ENCODE results near the gene KLK12.

Gene KLK12

DNA sequence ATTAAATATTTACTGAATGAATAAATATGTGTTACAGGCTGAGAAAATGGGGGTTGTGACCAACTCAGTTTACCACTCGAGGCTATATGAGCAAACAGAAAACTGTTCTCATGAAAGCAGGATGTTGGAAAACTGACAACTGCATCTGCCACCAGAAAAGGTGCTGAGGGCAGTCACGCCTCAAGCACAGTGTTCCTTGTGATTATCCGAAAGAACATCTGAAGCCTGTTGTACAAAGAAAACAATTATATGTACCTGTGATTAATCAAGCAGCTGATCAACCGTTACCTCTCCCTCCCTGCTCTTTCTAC is 36.2 kb upstream of the KLK12 start:
- no peaks in the 10 kb centered on the region for H3K4me1 ChIP-seq (ENCODE audit: control insufficient read depth, insufficient read depth, low read length)
- no peaks in the 10 kb centered on the region for H3K36me3 ChIP-seq (ENCODE audit: control insufficient read depth in 2 of 2, insufficient read depth in 2 of 2, low read length in 2 of 2)
- peaks cover 0 to 5% of the 10 kb centered on the region in 2 donors for H3K9me3 ChIP-seq (ENCODE audit: control insufficient read depth in 2 of 2, low read length in 2 of 2)
- H3K27ac ChIP-seq (ENCODE audit: low read length), result no peak overlapping the region
- no peak overlapping the region for H3K9ac ChIP-seq (ENCODE audit: low read length in 2 of 2)
- H3K4me3 ChIP-seq (ENCODE audit: low read length in 2 of 2), result no peak overlapping the region
- H3K27me3 ChIP-seq (ENCODE audit: control insufficient read depth in 1 of 2, insufficient read depth in 2 of 2, low read length in 2 of 2), result peaks cover 4% of the 10 kb centered on the region in 2 donors

DNA sequence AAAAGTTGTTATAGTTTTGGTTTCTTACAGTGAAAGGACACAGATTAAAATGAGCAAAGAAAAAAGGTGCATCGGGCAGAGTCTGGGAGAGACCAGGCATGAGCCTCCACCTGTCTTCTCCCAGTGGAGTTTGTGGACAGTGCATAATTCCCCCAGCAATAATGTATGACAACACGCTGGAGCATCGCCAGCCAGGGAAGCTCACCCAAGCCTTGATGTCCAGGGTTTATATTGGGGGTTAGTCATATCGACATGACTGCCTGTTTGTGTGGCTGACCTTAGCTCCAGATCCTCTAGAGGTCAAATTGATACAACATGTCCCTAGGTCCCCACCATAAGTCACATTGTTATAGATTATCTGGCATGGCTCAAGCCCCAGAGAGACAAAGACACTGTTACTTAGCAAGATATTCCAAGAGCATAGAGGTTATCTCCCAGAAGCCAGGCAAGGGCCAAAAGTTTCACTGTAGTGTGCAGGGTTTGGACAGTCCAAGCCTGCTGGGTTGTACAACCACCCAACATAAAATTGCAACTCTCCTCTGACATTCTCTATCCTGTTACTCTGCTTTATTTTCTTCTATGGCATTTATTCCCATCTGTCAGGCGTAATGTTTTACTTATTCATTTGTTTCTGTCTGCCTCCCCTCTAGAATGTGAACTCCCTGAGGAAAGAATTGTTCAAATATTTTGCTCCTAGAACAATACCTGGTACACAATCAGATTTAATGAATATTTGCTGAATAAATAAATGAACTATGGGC is 35.7 kb upstream of the KLK12 start:
- H3K27me3 ChIP-seq (ENCODE audit: control insufficient read depth in 1 of 2, insufficient read depth in 2 of 2, low read length in 2 of 2), result peaks cover 4% of the 10 kb centered on the region in 2 donors
- H3K4me1 ChIP-seq (ENCODE audit: control insufficient read depth, insufficient read depth, low read length), result no peaks in the 10 kb centered on the region
- no peaks in the 10 kb centered on the region for H3K36me3 ChIP-seq (ENCODE audit: control insufficient read depth in 2 of 2, insufficient read depth in 2 of 2, low read length in 2 of 2)
- H3K9ac ChIP-seq (ENCODE audit: low read length in 2 of 2), result no peak overlapping the region
- H3K9me3 ChIP-seq (ENCODE audit: control insufficient read depth in 2 of 2, low read length in 2 of 2), result peaks cover 0 to 5% of the 10 kb centered on the region in 2 donors
- no peak overlapping the region for H3K27ac ChIP-seq (ENCODE audit: low read length)
- no peak overlapping the region for H3K4me3 ChIP-seq (ENCODE audit: low read length in 2 of 2)

DNA sequence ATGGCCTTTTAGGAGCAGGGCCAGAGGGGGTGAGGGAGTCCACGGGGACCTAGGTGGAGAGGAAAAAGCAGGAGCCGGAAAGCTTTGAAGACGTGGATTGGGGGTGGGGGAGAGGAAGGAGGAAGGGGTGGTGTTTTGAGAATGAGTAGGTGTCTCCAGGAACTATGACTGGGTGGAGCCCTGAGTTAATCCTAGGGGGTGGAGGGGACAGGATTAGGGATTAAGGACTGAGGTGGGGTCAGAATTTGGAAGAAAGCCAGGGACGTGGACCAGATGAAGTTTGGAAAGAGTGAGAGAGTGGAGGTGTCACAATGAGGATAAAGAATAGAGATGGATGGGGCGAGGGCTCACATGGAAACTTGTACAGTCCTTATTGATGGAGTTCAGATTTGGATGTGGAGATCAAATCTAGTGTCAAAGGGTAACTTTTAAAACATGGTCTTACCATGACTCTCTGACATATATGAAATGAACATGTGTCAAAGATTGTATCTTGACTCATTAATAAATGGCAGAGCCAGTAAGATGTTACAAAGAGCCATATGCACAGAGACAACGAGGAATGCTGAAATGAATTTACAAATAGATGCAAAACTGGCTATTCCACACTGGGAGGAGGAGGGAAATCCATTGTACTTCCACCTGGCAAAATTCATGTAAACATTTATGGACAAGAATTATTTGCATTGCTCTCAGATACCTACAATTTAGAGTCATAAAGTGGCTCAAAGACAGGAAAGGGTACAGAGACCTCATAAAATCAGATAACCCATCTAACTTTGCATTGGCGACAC is 31.8 kb upstream of the KLK12 start:
- Histone ChIP-seq H3K9ac (ENCODE audit: low read length in 2 of 2) (no peak overlapping the region), H3K4me1 (ENCODE audit: control insufficient read depth, insufficient read depth, low read length) (no peaks in the 10 kb centered on the region), H3K27ac (ENCODE audit: low read length) (no peak overlapping the region), H3K27me3 (ENCODE audit: control insufficient read depth in 1 of 2, insufficient read depth in 2 of 2, low read length in 2 of 2) (peaks cover 14 to 21% of the 10 kb centered on the region in 2 donors), H3K4me3 (ENCODE audit: low read length in 2 of 2) (no peak overlapping the region), H3K36me3 (ENCODE audit: control insufficient read depth in 2 of 2, insufficient read depth in 2 of 2, low read length in 2 of 2) (no peaks in the 10 kb centered on the region), H3K9me3 (ENCODE audit: control insufficient read depth in 2 of 2, low read length in 2 of 2) (peaks cover 0 to 2% of the 10 kb centered on the region in 2 donors)

DNA sequence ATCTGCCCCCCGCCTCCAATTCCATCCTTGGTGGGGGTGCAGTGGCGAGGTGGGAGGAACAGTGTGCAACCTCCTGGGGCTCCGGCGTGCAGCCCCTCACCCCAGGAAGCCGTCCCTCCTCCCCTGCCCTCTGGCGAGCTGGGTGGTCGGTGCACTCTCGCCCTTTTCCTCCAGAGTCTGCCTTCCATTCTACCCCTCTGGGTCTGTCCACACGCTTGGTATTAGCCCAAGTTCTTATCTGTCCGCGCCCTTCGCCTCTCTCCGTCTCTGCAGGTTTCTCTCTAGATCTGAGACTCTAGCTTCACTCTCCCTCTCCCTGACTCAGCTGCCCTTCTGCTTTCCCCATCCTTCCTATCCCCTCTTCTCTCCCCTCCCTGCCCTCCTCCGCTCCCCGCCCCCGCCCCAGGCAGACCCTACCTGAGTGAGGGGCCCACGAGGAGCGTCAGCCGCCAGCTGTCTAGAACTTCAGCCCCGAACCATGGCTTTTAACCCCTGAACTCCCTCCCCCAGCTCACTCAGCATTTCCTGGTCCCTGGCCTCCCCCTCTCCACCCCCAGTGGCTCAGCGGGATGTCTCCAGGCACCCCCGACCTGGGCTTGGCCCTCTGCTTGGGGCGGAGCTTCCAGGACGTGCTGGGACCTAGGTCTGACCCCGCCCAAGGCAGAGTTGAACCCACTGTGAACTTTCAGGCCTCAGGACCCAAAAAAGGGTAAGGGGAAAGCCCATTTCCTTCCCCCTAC is 30.6 kb upstream of the KLK12 start:
- H3K4me3 ChIP-seq (ENCODE audit: low read length in 2 of 2), result no peak overlapping the region
- no peaks in the 10 kb centered on the region for H3K4me1 ChIP-seq (ENCODE audit: control insufficient read depth, insufficient read depth, low read length)
- peaks cover 18 to 21% of the 10 kb centered on the region in 2 donors for H3K27me3 ChIP-seq (ENCODE audit: control insufficient read depth in 1 of 2, insufficient read depth in 2 of 2, low read length in 2 of 2)
- H3K9ac ChIP-seq (ENCODE audit: low read length in 2 of 2), result no peak overlapping the region
- no peaks in the 10 kb centered on the region for H3K36me3 ChIP-seq (ENCODE audit: control insufficient read depth in 2 of 2, insufficient read depth in 2 of 2, low read length in 2 of 2)
- H3K27ac ChIP-seq (ENCODE audit: low read length), result no peak overlapping the region
- H3K9me3 ChIP-seq (ENCODE audit: control insufficient read depth in 2 of 2, low read length in 2 of 2), result peaks cover 0 to 2% of the 10 kb centered on the region in 2 donors

DNA sequence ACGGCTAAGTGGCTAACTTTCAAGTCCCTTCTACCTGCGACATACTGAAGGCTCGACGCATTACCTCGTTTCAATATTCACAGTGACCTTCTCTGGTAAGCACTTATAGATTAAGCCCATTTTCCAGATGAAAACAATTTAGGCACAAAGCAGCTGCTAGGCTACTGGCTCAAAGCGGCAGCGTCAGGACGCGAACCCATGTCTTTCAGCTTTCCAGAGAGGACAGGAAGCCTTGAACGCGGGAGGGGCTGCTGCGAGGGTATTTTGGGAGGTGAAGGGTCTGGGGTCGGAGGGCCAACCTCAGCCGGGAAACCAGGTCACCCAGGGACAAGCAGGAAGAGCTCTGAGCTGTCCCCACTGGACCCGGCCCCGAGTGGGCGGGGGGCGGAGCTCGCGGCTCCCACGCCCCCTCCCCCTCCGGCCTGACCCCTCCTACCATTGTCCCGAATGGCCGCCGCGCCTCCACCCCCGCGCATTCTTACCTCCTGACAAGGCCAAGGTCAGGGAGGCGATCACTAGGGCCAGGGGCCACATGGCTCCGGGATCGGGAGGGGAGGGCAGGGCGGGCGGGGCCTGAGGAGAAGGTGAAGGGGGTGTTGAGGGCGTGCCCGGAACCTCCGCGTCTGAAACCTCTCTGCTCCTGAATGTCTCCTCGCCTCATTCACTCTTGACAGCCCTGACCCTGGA is 29.9 kb upstream of the KLK12 start, which contains the start of gene KLK13:
KLK13 (minus strand) TSS at position 559 of the 687 bp plus-strand sequence; CDS start at position 534, 25 bp downstream.
- no peak within 1 kb of the TSS for H3K9ac ChIP-seq (ENCODE audit: low read length in 2 of 2)
- H3K4me1 ChIP-seq (ENCODE audit: control insufficient read depth, insufficient read depth, low read length), result no peaks in the 10 kb centered on the region
- no peak within 1 kb of the TSS for H3K4me3 ChIP-seq (ENCODE audit: low read length in 2 of 2)
- peaks cover 15 to 23% of the 10 kb centered on the region in 2 donors for H3K27me3 ChIP-seq (ENCODE audit: control insufficient read depth in 1 of 2, insufficient read depth in 2 of 2, low read length in 2 of 2)
- peaks cover 0 to 2% of the 10 kb centered on the region in 2 donors for H3K9me3 ChIP-seq (ENCODE audit: control insufficient read depth in 2 of 2, low read length in 2 of 2)
- no peaks in the 10 kb centered on the region for H3K36me3 ChIP-seq (ENCODE audit: control insufficient read depth in 2 of 2, insufficient read depth in 2 of 2, low read length in 2 of 2)
- H3K27ac ChIP-seq (ENCODE audit: low read length), result no peak within 1 kb of the TSS

DNA sequence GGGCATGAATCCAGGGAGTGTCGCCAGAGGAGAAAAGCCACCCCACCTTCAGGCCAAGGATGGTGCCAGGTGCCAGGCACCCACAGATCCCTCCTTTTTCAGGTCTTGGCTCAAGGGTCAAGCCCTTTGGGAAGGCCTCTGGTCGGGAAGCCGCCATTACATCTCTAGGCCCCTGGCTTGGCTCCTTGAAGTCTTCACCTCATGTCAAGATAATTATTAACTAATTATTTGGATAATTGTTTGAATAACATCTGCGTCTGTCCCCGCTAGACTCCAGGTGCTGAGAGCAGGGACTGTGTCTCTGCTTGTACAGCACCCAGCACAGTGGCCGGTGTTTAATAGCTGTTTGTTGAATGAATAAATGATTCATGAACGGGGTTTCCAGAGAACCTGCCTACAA is 28.9 kb upstream of the KLK12 start:
- Histone ChIP-seq H3K27ac (ENCODE audit: low read length) (no peak overlapping the region), H3K4me1 (ENCODE audit: control insufficient read depth, insufficient read depth, low read length) (no peaks in the 10 kb centered on the region), H3K9ac (ENCODE audit: low read length in 2 of 2) (no peak overlapping the region), H3K36me3 (ENCODE audit: control insufficient read depth in 2 of 2, insufficient read depth in 2 of 2, low read length in 2 of 2) (no peaks in the 10 kb centered on the region), H3K9me3 (ENCODE audit: control insufficient read depth in 2 of 2, low read length in 2 of 2) (peaks cover 0 to 2% of the 10 kb centered on the region in 2 donors), H3K27me3 (ENCODE audit: control insufficient read depth in 1 of 2, insufficient read depth in 2 of 2, low read length in 2 of 2) (peaks cover 15 to 23% of the 10 kb centered on the region in 2 donors), H3K4me3 (ENCODE audit: low read length in 2 of 2) (no peak overlapping the region)

DNA sequence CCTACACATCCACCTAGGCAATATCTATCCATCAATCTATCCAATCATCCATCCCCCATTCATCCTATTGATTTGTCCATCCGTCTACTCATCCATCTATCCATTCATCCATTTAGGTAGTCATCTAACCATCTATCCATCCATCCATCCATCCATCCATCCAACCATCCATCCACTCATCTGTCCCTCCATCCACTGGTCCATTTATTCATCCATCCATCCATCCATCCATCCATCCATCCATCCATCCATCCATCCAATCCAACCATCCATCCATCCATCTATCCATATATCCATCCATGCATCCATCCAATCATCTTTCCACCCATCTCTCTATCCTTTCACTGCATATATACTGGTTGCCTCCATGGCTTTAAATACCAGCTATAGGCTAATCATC is 26.2 kb upstream of the KLK12 start:
- Histone ChIP-seq H3K9me3 (ENCODE audit: control insufficient read depth in 2 of 2, low read length in 2 of 2) (peaks cover 0 to 2% of the 10 kb centered on the region in 2 donors), H3K4me1 (ENCODE audit: control insufficient read depth, insufficient read depth, low read length) (no peaks in the 10 kb centered on the region), H3K27ac (ENCODE audit: low read length) (no peak overlapping the region), H3K27me3 (ENCODE audit: control insufficient read depth in 1 of 2, insufficient read depth in 2 of 2, low read length in 2 of 2) (peaks cover 15 to 19% of the 10 kb centered on the region in 2 donors), H3K36me3 (ENCODE audit: control insufficient read depth in 2 of 2, insufficient read depth in 2 of 2, low read length in 2 of 2) (no peaks in the 10 kb centered on the region), H3K9ac (ENCODE audit: low read length in 2 of 2) (no peak overlapping the region), H3K4me3 (ENCODE audit: low read length in 2 of 2) (no peak overlapping the region)

DNA sequence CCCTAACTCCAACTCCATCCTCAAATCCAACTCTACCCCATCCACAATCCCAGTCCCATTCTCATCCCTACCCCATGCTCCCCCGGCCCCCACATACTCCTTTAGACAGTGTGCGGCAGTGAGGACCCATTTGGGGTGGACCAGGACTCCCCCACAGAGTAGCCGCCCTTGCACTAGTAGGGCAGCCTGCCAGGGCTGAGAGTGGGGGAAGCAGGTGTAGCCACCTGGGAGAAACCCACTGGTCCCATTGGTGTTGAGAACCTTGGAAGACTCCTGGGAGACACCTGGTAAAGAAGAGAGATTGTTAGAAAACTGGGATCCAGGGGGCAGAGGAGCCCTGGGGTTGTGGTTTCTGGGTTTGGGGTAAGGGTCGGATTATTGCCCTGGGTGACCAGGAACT is 25.5 kb upstream of the KLK12 start:
- Histone ChIP-seq H3K4me3 (ENCODE audit: low read length in 2 of 2) (no peak overlapping the region), H3K4me1 (ENCODE audit: control insufficient read depth, insufficient read depth, low read length) (no peaks in the 10 kb centered on the region), H3K27ac (ENCODE audit: low read length) (no peak overlapping the region), H3K9me3 (ENCODE audit: control insufficient read depth in 2 of 2, low read length in 2 of 2) (peaks cover 0 to 2% of the 10 kb centered on the region in 2 donors), H3K36me3 (ENCODE audit: control insufficient read depth in 2 of 2, insufficient read depth in 2 of 2, low read length in 2 of 2) (no peaks in the 10 kb centered on the region), H3K9ac (ENCODE audit: low read length in 2 of 2) (no peak overlapping the region), H3K27me3 (ENCODE audit: control insufficient read depth in 1 of 2, insufficient read depth in 2 of 2, low read length in 2 of 2) (peaks cover 15 to 17% of the 10 kb centered on the region in 2 donors)

DNA sequence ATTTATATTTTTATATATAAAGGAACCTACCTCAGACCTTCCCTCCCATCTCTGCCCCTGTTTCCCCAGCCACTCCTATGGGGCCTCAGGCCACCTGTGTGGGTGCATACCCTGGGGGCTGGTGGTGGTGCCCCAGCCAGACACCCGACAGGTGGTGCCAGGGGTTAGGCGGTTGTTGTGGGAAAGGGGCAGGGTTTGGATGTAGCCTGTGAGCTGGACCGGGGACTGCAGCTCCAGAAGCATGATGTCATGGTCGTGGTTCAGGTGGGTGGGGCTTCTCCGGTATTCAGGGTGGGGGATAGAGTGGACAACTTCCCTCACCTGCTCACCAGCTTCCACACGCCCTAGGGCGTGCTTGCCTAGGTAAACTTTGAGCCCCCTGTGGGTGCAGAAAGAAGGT is 24.9 kb upstream of the KLK12 start:
- Histone ChIP-seq H3K4me3 (ENCODE audit: low read length in 2 of 2) (no peak overlapping the region), H3K9ac (ENCODE audit: low read length in 2 of 2) (no peak overlapping the region), H3K4me1 (ENCODE audit: control insufficient read depth, insufficient read depth, low read length) (no peaks in the 10 kb centered on the region), H3K36me3 (ENCODE audit: control insufficient read depth in 2 of 2, insufficient read depth in 2 of 2, low read length in 2 of 2) (no peaks in the 10 kb centered on the region), H3K9me3 (ENCODE audit: control insufficient read depth in 2 of 2, low read length in 2 of 2) (peaks cover 0 to 2% of the 10 kb centered on the region in 2 donors), H3K27ac (ENCODE audit: low read length) (no peak overlapping the region), H3K27me3 (ENCODE audit: control insufficient read depth in 1 of 2, insufficient read depth in 2 of 2, low read length in 2 of 2) (peaks cover 13 to 15% of the 10 kb centered on the region in 2 donors)

DNA sequence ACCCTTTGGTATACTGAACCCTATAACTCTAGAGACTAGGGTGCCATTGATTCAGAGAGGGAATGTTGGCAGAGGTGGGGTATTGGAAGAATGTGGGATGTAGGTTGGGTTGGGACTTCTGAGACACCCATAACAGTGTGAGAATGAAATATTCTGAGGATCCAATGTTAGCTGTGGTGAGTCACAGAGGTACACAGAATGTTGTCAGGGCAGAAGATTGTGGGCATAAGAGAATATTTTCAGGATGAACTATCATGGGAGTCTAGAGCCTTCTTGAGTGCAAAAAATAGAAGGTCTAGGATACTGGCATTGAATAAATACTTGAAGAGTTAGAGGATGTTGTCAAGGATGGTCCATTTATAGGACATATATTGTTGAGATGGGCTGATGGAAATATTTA is 21.1 kb upstream of the KLK12 start:
- Histone ChIP-seq H3K9me3 (ENCODE audit: control insufficient read depth in 2 of 2, low read length in 2 of 2) (no peaks in the 10 kb centered on the region), H3K36me3 (ENCODE audit: control insufficient read depth in 2 of 2, insufficient read depth in 2 of 2, low read length in 2 of 2) (no peaks in the 10 kb centered on the region), H3K4me3 (ENCODE audit: low read length in 2 of 2) (no peak overlapping the region), H3K9ac (ENCODE audit: low read length in 2 of 2) (no peak overlapping the region), H3K4me1 (ENCODE audit: control insufficient read depth, insufficient read depth, low read length) (no peaks in the 10 kb centered on the region), H3K27ac (ENCODE audit: low read length) (no peak overlapping the region), H3K27me3 (ENCODE audit: control insufficient read depth in 1 of 2, insufficient read depth in 2 of 2, low read length in 2 of 2) (peaks cover 2 to 5% of the 10 kb centered on the region in 2 donors)
